ENCODE results near the gene ALCAM. TPM values are rescaled to one million over a fixed set of nuclear protein-coding genes. Genes with fewer than 3 reads are reported as not detected.

The ALCAM gene
- polyA plus RNA-seq, 1 donor from 2014 or later, result 94.7 TPM

- Histone ChIP-seq H3K27me3 (ENCODE audit: insufficient read depth, low read depth, low read length) (no peaks in the 10 kb centered on the region), H3K9me2 (ENCODE audit: insufficient read depth, low read length) (no peaks in the 10 kb centered on the region), H4K20me1 (ENCODE audit: insufficient read depth) (no peaks in the 10 kb centered on the region), H3K4me2 (ENCODE audit: low read length) (no peak overlapping the region), H3K36me3 (ENCODE audit: insufficient read depth, low read length) (no peaks in the 10 kb centered on the region), H3K9ac (ENCODE audit: low read length) (no peak overlapping the region), H3K79me2 (replicated peaks; ENCODE audit: insufficient read depth, low read length) (no peaks in the 10 kb centered on the region), H3K4me3 (ENCODE audit: low read length) (no peak overlapping the region), H3K9me3 (ENCODE audit: low read length) (no peaks in the 10 kb centered on the region), H3K27ac (ENCODE audit: low read length) (no peak overlapping the region), H3F3A (ENCODE audit: insufficient read depth, low read length, poor library complexity, severe bottlenecking) (peaks cover 5% of the 10 kb centered on the region), H2AFZ (ENCODE audit: low read depth, low read length) (no peak overlapping the region)
- TF ChIP-seq POLR2AphosphoS5 (IDR thresholded peaks at IDR 0.05), result no peak
Measured at GRCh38 chr3:105362021-105362665, 4.6 kb upstream of the ALCAM start.

DNA sequence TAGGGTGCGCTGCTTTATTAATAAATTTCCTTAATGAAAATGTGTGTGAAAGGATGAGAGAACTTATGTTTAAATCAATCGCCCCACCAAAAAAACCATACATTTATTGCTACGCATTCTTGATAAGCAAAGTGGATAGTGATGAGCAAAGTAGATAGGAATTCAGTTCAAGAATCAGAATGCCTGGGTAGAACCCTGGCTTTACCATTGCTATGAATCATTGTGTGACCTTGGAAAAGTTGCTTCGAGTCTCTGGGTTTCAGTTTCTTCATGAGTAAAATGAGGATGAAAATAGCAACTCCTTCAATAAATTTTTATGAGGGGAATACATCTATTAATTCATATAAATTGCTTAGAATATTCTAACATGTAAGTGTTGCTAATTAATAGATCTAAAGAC, 2.6 kb upstream of the ALCAM start:
- Histone ChIP-seq H3K9me2 (ENCODE audit: insufficient read depth, low read length) (no peaks in the 10 kb centered on the region), H2AFZ (ENCODE audit: low read depth, low read length) (no peak overlapping the region), H3K9ac (ENCODE audit: low read length) (no peak overlapping the region), H3K9me3 (ENCODE audit: low read length) (no peaks in the 10 kb centered on the region), H3K4me3 (ENCODE audit: low read length) (no peak overlapping the region), H3K4me2 (ENCODE audit: low read length) (no peak overlapping the region), H3F3A (ENCODE audit: insufficient read depth, low read length, poor library complexity, severe bottlenecking) (peaks cover 5% of the 10 kb centered on the region), H3K27me3 (ENCODE audit: insufficient read depth, low read depth, low read length) (peaks cover 4% of the 10 kb centered on the region), H3K79me2 (replicated peaks; ENCODE audit: insufficient read depth, low read length) (peaks cover 5% of the 10 kb centered on the region), H4K20me1 (ENCODE audit: insufficient read depth) (no peaks in the 10 kb centered on the region), H3K27ac (ENCODE audit: low read length) (no peak overlapping the region), H3K36me3 (ENCODE audit: insufficient read depth, low read length) (no peaks in the 10 kb centered on the region)
- TF ChIP-seq REST (IDR thresholded peaks at IDR 0.05; ENCODE audit: borderline replicate concordance), result no peak

DNA sequence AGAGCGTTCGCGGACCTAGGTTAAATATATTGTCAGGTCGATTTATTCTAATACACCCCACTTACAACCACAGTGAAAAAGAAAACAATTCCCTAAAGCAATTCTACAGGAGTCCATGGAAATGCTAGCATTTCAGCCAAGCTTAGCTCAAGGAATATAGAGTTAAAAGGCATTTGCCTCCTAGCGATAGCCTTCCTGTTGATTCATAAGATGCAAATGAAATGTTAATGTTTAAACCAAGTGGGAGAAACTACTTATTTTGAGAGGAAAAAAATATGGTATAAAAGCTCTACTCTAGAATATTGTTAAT, 1.7 kb upstream of the ALCAM start:
- H3K4me3 ChIP-seq (ENCODE audit: low read length), result peak overlapping the region; percentile 82

More for the DNA sequence above, 1.7 kb upstream of the ALCAM start:
- no peaks in the 10 kb centered on the region for H3K36me3 ChIP-seq (ENCODE audit: insufficient read depth, low read length)
- H3K27ac ChIP-seq (ENCODE audit: low read length), result no peak overlapping the region
- peak overlapping the region; percentile 47 for H3K4me2 ChIP-seq (ENCODE audit: low read length)
- H3K9ac ChIP-seq (ENCODE audit: low read length), result no peak overlapping the region
- peaks cover 10% of the 10 kb centered on the region for H3K79me2 ChIP-seq (replicated peaks; ENCODE audit: insufficient read depth, low read length)
- no peaks in the 10 kb centered on the region for H3K9me2 ChIP-seq (ENCODE audit: insufficient read depth, low read length)
- H2AFZ ChIP-seq (ENCODE audit: low read depth, low read length), result no peak overlapping the region
- no peaks in the 10 kb centered on the region for H3K9me3 ChIP-seq (ENCODE audit: low read length)
- H3F3A ChIP-seq (ENCODE audit: insufficient read depth, low read length, poor library complexity, severe bottlenecking), result peaks cover 5% of the 10 kb centered on the region
- TF ChIP-seq TAF1 (IDR thresholded peaks at IDR 0.05; ENCODE audit: low read depth) (no peak), REST (IDR thresholded peaks at IDR 0.05; ENCODE audit: borderline replicate concordance) (no peak), POLR2AphosphoS5 (IDR thresholded peaks at IDR 0.05) (no peak), SMC3 (conservative IDR thresholded peaks at IDR 0.05; ENCODE audit: poor library complexity) (no peak), RAD21 (conservative IDR thresholded peaks at IDR 0.05) (no peak), EP300 (conservative IDR thresholded peaks at IDR 0.05; ENCODE audit: poor library complexity, severe bottlenecking) (no peak), CTCF (IDR thresholded peaks at IDR 0.05; ENCODE audit: poor library complexity, severe bottlenecking) (no peak), MXI1 (conservative IDR thresholded peaks at IDR 0.05; ENCODE audit: poor library complexity, severe bottlenecking) (no peak), EZH2 (IDR thresholded peaks at IDR 0.05; ENCODE audit: borderline replicate concordance, insufficient read depth, low read length, poor library complexity, severe bottlenecking) (no peak)
- H4K20me1 ChIP-seq (ENCODE audit: insufficient read depth), result no peaks in the 10 kb centered on the region
- H3K27me3 ChIP-seq (ENCODE audit: insufficient read depth, low read depth, low read length), result peaks cover 4% of the 10 kb centered on the region

Measured in neural cell (in vitro differentiated cells).